GM18499 (cell line): ENCODE data around the gene POLD2.

Experiments
- ATAC-seq: cut with Tn5 transposase; IDR thresholded peaks from one replicate; pipeline ENCODE4 v1.9.1; 2021; ENCODE audit warnings: moderate number of reproducible peaks; ENCODE audit not compliant: insufficient read depth, unreplicated experiment

POLD2 gene

GRCh38 chr7:44152971-44153947 lies 29.9 kb upstream of the POLD2 start:
- ATAC-seq, result no peak

- no peak for ATAC-seq
Measured at GRCh38 chr7:44151956-44152355, 28.6 kb upstream of the POLD2 start.

GRCh38 chr7:44150966-44151941 lies 27.9 kb upstream of the POLD2 start:
- ATAC-seq, result no peak

GRCh38 chr7:44150466-44150832 lies 27.1 kb upstream of the POLD2 start:
- no peak for ATAC-seq

GRCh38 chr7:44149571-44150465 lies 26.5 kb upstream of the POLD2 start:
- no peak for ATAC-seq

GRCh38 chr7:44148961-44149536 lies 25.7 kb upstream of the POLD2 start:
- no peak for ATAC-seq

- no peak for ATAC-seq
Measured at GRCh38 chr7:44148166-44148565, 24.8 kb upstream of the POLD2 start.

- ATAC-seq, result no peak
Measured at GRCh38 chr7:44147026-44147991, 24.0 kb upstream of the POLD2 start.

- ATAC-seq, result no peak
Measured at GRCh38 chr7:44145969-44146911, 22.9 kb upstream of the POLD2 start.

- no peak for ATAC-seq
Measured at GRCh38 chr7:44145479-44145968, 22.2 kb upstream of the POLD2 start.

- no peak for ATAC-seq
Measured at GRCh38 chr7:44144968-44145478, 21.7 kb upstream of the POLD2 start.

- no peak for ATAC-seq
Measured at GRCh38 chr7:44144426-44144967, 21.1 kb upstream of the POLD2 start.

GRCh38 chr7:44143646-44144250 lies 20.4 kb upstream of the POLD2 start:
- ATAC-seq, result no peak

- ATAC-seq, result no peak
Measured at GRCh38 chr7:44142028-44142427, 18.7 kb upstream of the POLD2 start.

- no peak for ATAC-seq
Measured at GRCh38 chr7:44141221-44141850, 18.0 kb upstream of the POLD2 start, which contains the start of gene MYL7. MYL7 (minus strand) TSS chr7:44141332; CDS start chr7:44141305, 27 bp downstream.

GRCh38 chr7:44140341-44140740 lies 17.0 kb upstream of the POLD2 start:
- no peak for ATAC-seq
